Measurements from ENCODE around the gene DLX2. TPM values are rescaled to one million over a fixed set of nuclear protein-coding genes. Genes with fewer than 3 reads are reported as not detected.
"Not testable (repeated sequence)": the region's sequence is repeated elsewhere in the genome, so short reads cannot be mapped to it uniquely, and the experiment has no call there.

The DLX2 gene
- polyA plus RNA-seq, 3 donors, result 0.08 TPM; not detected in 2

GRCh38 chr2:172063446-172063845 lies 39.3 kb downstream of the DLX2 start:
- H3K9me3 ChIP-seq (replicated peaks in 1 of 2; ENCODE audit: control insufficient read depth in 1 of 2, insufficient read depth in 1 of 2, low read length in 2 of 2), result no peaks in the 10 kb centered on the region
- no peaks in the 10 kb centered on the region for H3K4me1 ChIP-seq (ENCODE audit: control insufficient read depth in 1 of 2, insufficient read depth in 2 of 2, low read length in 2 of 2)
- no peak overlapping the region for H3K9ac ChIP-seq (ENCODE audit: insufficient read depth, low read length, poor library complexity, severe bottlenecking)
- peaks cover 3 to 10% of the 10 kb centered on the region in 2 donors for H3K36me3 Mint-ChIP-seq
- H3K36me3 ChIP-seq (replicated peaks in 1 of 2; ENCODE audit: control insufficient read depth in 1 of 2, insufficient read depth in 2 of 2, low read length in 2 of 2), result no peaks in the 10 kb centered on the region
- no peak overlapping the region for H3K27ac ChIP-seq (ENCODE audit: low read depth in 1 of 2, low read length in 2 of 2)
- peaks cover 2% of the 10 kb centered on the region for H3K4me1 Mint-ChIP-seq
- H3K79me2 ChIP-seq (ENCODE audit: insufficient read depth, low read length), result no peaks in the 10 kb centered on the region
- no peak overlapping the region for H3K4me2 ChIP-seq (replicated peaks; ENCODE audit: extremely low read depth, low read length, poor library complexity, severe bottlenecking)
- no peak overlapping the region for H3K27ac Mint-ChIP-seq
- no peak for DNase-seq
- no peak overlapping the region for H3K4me3 ChIP-seq (replicated peaks in 1 of 3; ENCODE audit: low read depth in 2 of 3, low read length in 3 of 3)
- H3K27me3 ChIP-seq (ENCODE audit: control insufficient read depth in 2 of 2, insufficient read depth in 2 of 2, low read length in 2 of 2), result no peaks in the 10 kb centered on the region
- TF ChIP-seq CTCF (IDR thresholded peaks at IDR 0.05), result no peak
- intact Hi-C loops (cut with micrococcal nuclease), result no loop called here
- WGBS (ENCODE audit: insufficient coverage), result no CpG with 5 or more reads among the region's 9 CpGs
- no peak overlapping the region for H2AFZ ChIP-seq (ENCODE audit: insufficient read depth, low read depth, low read length, poor library complexity, severe bottlenecking)
- peaks cover 0 to 5% (median 0%) of the 10 kb centered on the region in 7 donors for H3K9me3 Mint-ChIP-seq
- H3K27me3 Mint-ChIP-seq (ENCODE audit: low read depth in 3 of 3), result peaks cover 0 to 1% (median 0%) of the 10 kb centered on the region in 3 donors
- H3K4me3 Mint-ChIP-seq, result no peak overlapping the region
- no peaks in the 10 kb centered on the region for H4K20me1 ChIP-seq (ENCODE audit: insufficient read depth, low read length)

- Histone ChIP-seq H3K4me3 (replicated peaks in 1 of 3; ENCODE audit: low read depth in 2 of 3, low read length in 3 of 3) (no peak overlapping the region), H3K9me3 (replicated peaks in 1 of 2; ENCODE audit: control insufficient read depth in 1 of 2, insufficient read depth in 1 of 2, low read length in 2 of 2) (no peaks in the 10 kb centered on the region), H4K20me1 (ENCODE audit: insufficient read depth, low read length) (no peaks in the 10 kb centered on the region), H3K79me2 (ENCODE audit: insufficient read depth, low read length) (no peaks in the 10 kb centered on the region), H3K4me1 (ENCODE audit: control insufficient read depth in 1 of 2, insufficient read depth in 2 of 2, low read length in 2 of 2) (no peaks in the 10 kb centered on the region), H3K36me3 (replicated peaks in 1 of 2; ENCODE audit: control insufficient read depth in 1 of 2, insufficient read depth in 2 of 2, low read length in 2 of 2) (no peaks in the 10 kb centered on the region), H2AFZ (ENCODE audit: insufficient read depth, low read depth, low read length, poor library complexity, severe bottlenecking) (no peak overlapping the region), H3K27ac (ENCODE audit: low read depth in 1 of 2, low read length in 2 of 2) (no peak overlapping the region), H3K27me3 (ENCODE audit: control insufficient read depth in 2 of 2, insufficient read depth in 2 of 2, low read length in 2 of 2) (no peaks in the 10 kb centered on the region), H3K4me2 (replicated peaks; ENCODE audit: extremely low read depth, low read length, poor library complexity, severe bottlenecking) (no peak overlapping the region), H3K9ac (ENCODE audit: insufficient read depth, low read length, poor library complexity, severe bottlenecking) (no peak overlapping the region)
- intact Hi-C loops (cut with micrococcal nuclease), result no loop called here
- peaks cover 2% of the 10 kb centered on the region for H3K4me1 Mint-ChIP-seq
- H3K27me3 Mint-ChIP-seq (ENCODE audit: low read depth in 3 of 3), result peaks cover 0 to 1% (median 0%) of the 10 kb centered on the region in 3 donors
- DNase-seq, result no peak
- H3K36me3 Mint-ChIP-seq, result peaks cover 3 to 10% of the 10 kb centered on the region in 2 donors
- H3K27ac Mint-ChIP-seq, result no peak overlapping the region
- H3K4me3 Mint-ChIP-seq, result no peak overlapping the region
- WGBS (ENCODE audit: insufficient coverage), result 91% methylated on average over 1 of the region's 1 CpG
- H3K9me3 Mint-ChIP-seq, result peaks cover 0 to 5% (median 0%) of the 10 kb centered on the region in 7 donors
- no peak for TF ChIP-seq CTCF (IDR thresholded peaks at IDR 0.05)
Measured at GRCh38 chr2:172062402-172063004, 40.2 kb downstream of the DLX2 start.

- intact Hi-C loops (cut with micrococcal nuclease); H3K4me2 ChIP-seq (replicated peaks; ENCODE audit: extremely low read depth, low read length, poor library complexity, severe bottlenecking); H3K4me3 Mint-ChIP-seq; H3K4me3 ChIP-seq (replicated peaks in 1 of 3; ENCODE audit: low read depth in 2 of 3, low read length in 3 of 3); H2AFZ ChIP-seq (ENCODE audit: insufficient read depth, low read depth, low read length, poor library complexity, severe bottlenecking); H3K36me3 ChIP-seq (replicated peaks in 1 of 2; ENCODE audit: control insufficient read depth in 1 of 2, insufficient read depth in 2 of 2, low read length in 2 of 2); H3K79me2 ChIP-seq (ENCODE audit: insufficient read depth, low read length); H3K4me1 Mint-ChIP-seq; H3K4me1 ChIP-seq (ENCODE audit: control insufficient read depth in 1 of 2, insufficient read depth in 2 of 2, low read length in 2 of 2); H3K36me3 Mint-ChIP-seq; H4K20me1 ChIP-seq (ENCODE audit: insufficient read depth, low read length); H3K9me3 ChIP-seq (replicated peaks in 1 of 2; ENCODE audit: control insufficient read depth in 1 of 2, insufficient read depth in 1 of 2, low read length in 2 of 2); H3K27me3 ChIP-seq (ENCODE audit: control insufficient read depth in 2 of 2, insufficient read depth in 2 of 2, low read length in 2 of 2); DNase-seq; H3K27ac ChIP-seq (ENCODE audit: low read depth in 1 of 2, low read length in 2 of 2); H3K9ac ChIP-seq (ENCODE audit: insufficient read depth, low read length, poor library complexity, severe bottlenecking); H3K9me3 Mint-ChIP-seq; H3K27me3 Mint-ChIP-seq (ENCODE audit: low read depth in 3 of 3): not testable (repeated sequence)
- WGBS (ENCODE audit: insufficient coverage), result 100% methylated on average over 2 of the region's 5 CpGs
- H3K27ac Mint-ChIP-seq, result peak overlapping the region in 1 of 7 donors; percentile 20
Measured at GRCh38 chr2:172060118-172060517, 42.6 kb downstream of the DLX2 start.
